Measurements from ENCODE around the gene ZNF423.

GRCh38 chr16:49757559-49758069 lies 98.3 kb downstream of the ZNF423 start:
- TF ChIP-seq POLR2AphosphoS5 (IDR thresholded peaks at IDR 0.05) (no peak), CTCF (IDR thresholded peaks at IDR 0.05) (no peak), POLR2A (IDR thresholded peaks at IDR 0.05) (no peak)
